HG03575 (cell line): ENCODE results near the gene INPPL1.

Experiments
- ATAC-seq: cut with Tn5 transposase; IDR thresholded peaks from one replicate; pipeline ENCODE4 v1.9.1; 2021; ENCODE audit not compliant: unreplicated experiment, insufficient number of reproducible peaks, low FRiP score; ENCODE audit errors: extremely low read depth

The INPPL1 gene

DNA sequence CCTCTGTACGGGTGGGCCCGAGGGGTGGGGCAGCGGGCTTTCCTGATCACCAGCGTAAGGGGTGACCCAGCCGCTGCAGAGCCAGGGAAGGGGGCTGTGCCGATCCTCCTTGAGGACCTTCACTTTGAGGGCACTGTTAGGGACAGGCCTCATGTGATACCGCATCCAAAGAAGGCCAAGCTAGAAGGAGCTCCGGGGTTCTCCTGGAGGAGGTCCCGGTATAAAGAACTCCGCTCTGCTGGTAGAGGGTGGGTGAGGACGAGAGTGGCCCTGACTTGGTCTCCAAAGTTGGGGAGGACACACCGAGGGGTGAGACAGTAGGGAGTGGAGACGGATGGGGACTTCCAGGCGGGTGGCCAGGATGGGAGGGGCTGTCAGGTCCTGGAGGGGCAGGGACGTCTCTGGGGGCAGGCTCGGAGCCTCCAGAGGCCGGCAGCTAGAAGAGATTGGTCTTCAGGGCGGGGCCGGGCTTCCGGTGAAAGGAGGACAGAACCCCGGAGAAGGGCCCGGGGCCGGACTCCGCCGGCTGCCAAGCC lies 14.8 kb downstream of the INPPL1 start:
- no peak for ATAC-seq

DNA sequence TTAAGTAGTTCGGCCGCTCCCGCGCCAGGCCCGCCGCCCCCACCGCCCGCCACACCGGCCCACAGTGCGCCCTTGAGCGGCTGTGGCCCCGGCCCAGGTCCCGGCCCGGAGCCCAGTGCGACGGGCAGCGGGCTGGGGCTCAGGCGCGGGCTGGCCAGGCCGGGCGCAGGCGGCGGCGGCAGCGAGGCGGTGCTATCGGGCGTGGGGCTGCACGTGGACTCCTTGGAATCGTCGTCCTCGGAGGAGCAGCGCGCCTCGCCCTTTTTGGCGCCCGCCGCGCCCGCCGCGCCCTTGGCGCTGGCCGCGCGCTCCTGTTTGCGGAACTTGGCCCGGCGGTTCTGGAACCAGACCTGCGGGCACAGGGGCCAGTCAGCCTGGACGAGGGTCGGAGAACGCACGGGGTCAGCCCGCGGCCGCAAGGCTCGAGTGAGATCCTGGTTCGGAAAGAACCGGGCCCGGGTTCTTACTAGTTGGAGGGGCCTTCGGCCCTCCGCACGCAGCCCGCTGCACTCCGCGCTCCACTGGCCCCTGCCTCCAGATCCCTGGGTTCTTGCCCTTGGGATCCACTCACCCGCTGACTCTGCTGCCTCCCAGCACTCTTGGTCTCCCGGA lies 15.4 kb downstream of the INPPL1 start:
- ATAC-seq: no peak

DNA sequence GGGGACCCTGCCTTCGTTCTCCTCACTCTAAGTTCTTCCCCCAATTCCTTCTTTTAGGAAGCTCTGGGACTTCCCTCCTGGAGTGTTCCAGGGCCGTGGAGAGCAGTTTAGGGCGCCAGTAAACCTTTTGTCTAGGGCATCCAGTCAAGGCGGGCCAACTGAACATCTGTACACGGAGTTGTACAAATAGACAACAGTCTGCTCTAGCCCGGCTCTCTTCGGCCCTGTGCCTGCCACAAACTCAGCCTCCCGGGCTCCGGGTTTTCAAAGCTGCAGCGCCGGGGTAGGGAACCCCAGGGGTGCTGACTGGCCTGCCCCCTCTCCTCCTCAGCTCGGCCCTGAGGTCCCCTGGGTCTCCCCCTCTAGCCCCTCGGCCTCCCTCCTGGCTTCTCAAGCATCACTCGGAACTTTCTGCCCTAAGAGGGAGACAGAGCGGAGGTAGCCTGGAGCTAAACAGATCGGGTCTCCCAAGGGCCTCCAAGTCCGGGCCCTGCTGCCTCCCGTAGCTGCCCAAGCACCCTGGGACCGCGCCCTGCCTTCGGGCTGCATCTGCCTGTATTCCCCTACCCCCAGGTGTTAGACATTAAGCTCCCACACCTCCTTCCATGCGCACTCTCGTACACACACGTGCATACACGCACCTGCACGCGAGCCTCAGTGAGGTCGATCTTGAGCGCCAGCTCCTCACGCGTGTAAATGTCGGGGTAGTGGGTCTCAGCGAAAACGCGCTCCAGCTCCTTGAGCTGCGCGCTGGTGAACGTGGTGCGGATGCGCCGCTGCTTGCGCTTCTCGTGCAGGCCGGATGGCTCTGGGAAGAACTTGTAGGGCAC lies 16.1 kb downstream of the INPPL1 start:
- ATAC-seq: no peak

DNA sequence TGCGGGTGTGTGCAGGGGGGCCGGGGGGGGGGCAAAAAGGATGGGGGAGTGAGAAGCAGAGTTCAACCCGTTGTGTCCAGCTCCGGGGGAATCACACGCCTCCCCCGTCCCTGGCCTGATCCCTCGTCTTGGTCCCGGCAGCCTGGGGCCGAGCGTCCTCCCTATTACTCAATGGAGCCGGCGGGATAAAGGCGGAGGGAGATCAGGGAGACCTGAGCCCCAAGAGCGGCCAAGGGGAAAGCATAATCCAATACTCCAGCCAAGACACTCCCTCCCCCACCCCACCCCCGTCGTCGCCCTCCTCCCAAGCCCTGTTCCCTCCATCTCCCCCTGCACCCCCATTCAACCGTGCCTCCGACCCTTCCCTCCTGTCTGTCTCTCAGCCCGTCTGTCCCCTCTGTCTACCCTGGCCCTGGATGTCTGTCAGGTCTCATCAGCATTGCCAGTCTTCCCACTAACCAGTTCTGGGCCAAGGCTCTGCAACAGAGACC lies 16.8 kb downstream of the INPPL1 start:
- ATAC-seq: no peak

DNA sequence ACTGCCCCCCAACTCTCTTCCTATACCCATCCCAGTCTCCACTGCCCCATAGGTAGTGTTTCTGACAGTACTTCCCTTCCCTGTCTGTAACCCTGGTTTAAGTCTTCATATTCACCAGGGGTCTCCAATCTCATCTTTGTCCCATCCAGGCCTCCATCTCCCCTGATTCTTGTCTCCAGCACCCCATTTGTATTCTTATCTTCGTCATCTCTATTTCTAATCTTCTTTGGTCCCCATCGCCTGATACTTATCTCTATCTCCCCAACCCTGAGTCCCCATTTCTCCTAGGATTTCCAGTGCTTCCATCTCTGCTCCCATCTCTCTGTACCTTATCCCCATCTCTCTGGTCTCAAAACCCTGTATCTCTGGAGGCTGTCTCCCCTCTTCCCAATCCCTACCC lies 17.6 kb downstream of the INPPL1 start:
- ATAC-seq: no peak

DNA sequence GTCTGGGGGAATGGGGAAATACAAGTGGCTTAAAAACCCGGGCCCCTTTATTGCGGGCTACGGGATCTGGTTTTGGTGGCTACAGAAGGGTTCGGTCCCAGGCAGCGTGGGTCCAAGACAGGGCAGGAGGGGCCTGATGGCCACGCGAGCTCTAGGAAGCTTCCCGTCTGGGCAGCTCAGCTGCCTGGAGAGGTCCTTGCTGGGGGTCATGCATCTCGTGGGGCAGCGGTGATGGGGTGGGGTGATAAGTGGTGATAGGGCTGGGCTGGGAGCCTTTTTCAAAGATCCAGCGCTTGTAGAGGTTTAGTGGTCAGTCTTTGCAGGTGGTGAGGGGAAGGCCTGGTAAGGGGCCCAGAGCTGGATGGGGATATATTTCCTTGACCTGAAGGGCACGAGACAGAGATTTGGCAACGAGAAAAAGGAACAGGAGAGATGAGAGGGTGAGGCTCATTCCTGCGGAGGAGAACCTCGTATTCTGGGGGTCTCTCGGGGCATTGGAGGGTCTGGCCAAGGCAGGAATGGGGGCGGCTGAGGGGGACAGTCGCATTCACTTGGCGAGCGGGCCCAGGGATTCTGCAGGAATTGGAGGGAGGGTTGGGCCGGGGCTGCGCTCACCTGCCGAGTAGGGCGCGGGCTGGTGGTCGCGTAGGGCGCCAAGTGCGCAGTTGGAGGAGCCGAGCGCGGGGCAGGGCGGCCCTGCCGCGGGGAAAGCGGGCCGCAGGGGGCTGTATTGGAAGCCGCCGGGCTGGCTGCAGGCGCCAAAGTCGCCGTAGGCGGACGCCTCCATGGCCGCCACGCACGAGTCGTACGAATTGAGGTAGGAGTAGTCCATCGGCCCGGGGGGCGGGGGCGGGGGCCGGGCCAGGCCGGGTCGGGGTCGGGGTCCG lies 18.8 kb downstream of the INPPL1 start:
- no peak for ATAC-seq

DNA sequence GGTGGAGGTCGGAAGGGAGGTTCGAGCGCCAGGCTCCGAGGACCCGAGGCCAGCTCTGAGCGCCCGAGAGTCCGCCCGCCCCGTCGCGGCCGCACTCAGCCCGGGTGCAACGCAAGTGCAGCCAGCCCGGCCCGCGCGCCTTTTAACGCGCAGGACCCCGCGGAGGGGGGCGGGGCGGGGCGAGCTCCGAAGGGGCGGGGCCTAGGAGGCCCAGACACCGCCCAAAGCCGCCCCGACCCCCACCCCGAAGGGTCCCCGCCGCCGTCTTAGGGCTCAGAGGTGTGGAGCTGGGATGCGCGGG lies 19.4 kb downstream of the INPPL1 start, which contains the start of gene PHOX2A:
Gene PHOX2A, minus strand, starts transcription at position 117 of the 301 bp plus-strand sequence. CDS start 172 bp downstream, outside the sequence.
- no peak for ATAC-seq

DNA sequence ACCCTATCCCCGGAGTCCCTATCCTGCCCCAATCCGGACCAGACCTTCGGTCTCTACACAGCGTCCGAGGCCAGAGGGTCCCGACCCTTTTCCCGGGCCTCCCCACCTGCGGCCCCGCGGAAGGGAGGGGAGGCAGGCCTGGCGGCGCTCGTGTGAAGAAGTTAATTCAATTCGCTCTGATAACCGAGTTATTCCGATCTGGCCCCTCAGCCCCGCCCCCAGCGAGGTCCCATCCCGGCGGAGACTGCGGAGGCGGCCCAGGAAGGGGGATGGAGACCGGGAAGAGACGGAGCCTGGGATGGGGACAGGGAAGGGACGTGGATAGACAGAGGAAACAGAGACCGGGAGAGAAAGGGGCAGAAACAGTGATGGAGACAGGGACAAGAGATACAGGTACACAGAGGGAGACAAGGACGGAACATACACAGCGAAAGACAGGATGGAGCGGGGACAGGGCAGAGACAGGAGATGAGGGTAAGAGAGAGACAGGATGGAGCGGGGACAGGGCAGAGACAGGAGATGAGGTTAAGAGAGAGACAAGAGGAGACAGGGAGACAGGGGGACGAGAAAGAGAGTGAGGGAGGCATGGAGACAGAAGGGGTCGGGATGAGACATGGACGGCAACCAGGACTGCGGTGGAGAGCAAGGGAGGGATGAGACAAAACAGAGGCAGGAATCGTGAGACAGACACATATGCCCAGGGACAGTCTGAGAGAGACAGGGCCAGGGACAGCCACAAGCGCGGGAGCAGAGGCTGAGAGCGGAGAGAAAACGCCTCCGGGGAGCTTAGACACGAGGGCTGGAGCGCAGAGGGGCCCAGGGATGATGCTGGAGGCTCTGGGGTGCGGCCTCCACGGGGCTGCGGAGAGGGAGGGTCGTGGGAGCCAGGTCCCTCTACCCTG lies 20.0 kb downstream of the INPPL1 start:
- ATAC-seq: no peak

DNA sequence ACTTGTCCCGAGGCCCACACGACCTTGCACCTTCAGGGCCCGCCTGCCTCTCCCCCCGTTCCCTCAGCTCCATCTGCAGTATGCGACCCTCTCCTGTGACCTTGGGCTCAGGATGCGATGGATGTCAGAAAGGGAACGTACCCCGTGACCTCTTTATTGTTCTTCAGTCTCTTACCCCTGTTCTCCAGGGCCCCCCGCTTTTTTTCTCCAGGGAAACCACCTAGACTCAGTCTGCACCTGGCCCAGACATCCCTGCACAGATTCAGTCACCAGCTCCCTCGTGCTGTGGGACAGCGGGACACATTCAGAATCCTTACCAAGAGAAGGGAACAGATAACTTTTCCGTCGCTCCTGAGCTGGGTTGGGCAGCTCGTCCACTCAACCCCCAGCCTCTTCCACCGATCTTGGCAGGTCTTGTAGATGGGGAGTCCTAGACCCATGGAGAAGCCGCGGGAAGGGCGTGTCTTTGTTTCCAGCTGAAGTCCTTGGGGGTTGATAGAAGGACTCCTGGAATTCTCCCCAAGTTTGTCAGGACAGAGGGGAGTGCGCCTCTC lies 20.8 kb downstream of the INPPL1 start:
- ATAC-seq: no peak

DNA sequence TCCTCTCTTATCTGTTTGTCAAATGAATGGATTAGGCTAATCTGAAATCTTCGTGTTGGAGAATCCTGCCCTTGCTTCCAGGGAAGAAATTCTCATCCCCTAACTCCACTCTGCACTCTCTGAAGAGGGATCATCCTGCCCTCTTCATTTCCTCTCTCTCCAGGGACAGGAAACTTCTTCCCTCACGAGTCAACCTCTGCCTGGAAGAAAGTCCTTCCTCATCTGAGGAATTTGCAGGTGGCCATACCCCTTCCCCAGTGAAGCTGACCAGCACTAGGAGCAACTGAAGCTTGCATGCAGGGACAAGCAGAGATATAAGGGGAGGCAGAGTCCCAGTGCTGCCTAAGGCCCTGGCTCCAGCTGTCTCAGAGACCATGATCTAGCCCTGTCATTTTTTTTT lies 23.0 kb downstream of the INPPL1 start:
- no peak for ATAC-seq

DNA sequence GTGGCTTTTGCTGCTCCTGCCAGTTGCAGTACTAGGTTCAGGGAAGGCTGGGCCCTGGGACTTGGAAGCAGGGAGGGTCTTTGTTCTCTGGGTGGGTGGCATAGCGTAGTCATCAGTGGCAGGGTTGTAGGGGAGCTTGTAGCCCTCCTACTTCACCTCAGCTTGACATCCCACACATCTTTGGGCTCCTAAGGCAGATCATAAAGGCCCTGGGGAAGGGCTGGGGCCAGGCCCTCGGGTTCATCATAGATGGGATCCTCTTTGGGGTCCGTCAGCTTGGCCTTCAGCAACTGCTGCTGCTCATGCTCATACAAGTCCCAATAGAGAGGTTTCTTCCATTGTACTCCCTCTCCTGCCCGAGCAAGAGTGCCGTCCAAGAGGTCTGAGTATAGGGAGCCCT lies 25.4 kb downstream of the INPPL1 start:
- no peak for ATAC-seq

DNA sequence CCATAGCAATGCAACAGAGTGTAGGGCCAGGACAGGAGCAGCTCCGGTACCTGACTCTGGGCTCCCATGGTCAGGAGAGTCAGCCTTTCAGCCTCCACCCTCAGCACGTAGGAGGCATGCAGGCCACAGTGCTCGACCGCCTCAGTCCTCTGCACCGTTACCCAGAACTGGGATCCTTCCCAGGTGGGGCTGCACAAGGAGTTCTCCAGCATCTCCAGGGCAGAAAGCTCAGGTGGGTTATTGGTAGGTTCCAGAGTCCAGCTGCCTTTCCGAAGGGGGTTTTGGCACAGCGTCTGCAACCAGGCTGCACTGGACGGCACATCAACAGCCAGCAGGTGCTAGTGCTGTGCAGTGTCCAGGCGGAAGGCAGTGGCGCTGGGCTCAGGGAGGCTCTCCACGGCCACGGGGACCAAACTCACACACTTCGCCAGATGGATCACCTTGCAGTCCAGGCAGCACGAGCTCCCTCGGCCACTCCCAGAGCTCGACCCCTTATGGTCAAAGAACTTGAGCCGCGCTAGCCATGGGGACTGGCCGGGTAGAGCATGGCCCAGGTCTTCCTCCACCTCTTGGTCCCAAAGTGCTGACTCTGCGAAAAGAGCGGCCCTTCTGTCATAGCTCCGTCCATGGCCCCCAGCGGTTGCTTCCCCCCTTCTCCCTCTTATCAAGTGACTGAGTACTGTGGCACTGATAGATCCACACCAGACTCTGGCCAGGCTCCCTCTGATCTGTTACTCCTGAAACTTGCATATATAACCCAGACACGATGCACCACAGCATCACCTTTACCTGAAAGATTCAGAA lies 26.3 kb downstream of the INPPL1 start:
- no peak for ATAC-seq

DNA sequence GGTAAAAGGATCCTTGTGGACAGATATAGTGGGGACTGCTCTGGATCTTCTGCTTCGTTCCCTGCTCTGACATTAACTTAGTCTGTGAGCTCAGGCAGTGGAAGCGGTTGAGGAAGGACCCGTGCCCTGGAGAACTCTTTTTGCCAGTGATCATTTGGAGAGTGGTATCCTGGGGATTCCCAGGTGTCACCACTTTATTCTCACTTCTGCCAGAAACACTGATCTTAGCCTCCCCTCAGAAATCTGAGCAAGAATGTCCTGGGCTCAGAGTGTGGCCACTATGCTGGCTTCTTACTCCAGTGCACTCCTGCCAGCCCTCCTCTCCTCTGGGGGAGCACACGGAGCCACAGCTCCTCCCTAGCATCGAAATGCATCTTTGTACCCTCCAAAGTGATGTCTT lies 27.0 kb downstream of the INPPL1 start:
- no peak for ATAC-seq

DNA sequence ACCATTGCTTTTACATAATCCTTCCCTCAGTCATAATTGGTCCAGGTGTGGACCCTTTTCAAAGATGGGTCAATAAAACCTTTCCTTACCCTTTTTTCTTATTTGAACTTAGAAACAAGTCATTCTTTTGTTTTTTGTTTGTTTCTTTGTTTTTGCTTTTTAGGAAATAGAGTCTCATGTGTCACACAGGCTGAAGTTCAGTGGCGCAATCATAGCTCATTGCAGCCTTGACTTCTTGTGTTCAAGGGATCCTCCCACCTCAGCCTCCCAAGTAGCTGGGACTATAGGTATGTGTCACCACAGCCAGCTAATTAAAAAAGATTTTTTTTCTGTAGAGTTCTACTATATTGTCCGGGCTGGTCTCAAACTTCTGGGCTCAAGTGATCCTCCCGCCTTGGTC lies 28.8 kb downstream of the INPPL1 start:
- ATAC-seq: no peak

DNA sequence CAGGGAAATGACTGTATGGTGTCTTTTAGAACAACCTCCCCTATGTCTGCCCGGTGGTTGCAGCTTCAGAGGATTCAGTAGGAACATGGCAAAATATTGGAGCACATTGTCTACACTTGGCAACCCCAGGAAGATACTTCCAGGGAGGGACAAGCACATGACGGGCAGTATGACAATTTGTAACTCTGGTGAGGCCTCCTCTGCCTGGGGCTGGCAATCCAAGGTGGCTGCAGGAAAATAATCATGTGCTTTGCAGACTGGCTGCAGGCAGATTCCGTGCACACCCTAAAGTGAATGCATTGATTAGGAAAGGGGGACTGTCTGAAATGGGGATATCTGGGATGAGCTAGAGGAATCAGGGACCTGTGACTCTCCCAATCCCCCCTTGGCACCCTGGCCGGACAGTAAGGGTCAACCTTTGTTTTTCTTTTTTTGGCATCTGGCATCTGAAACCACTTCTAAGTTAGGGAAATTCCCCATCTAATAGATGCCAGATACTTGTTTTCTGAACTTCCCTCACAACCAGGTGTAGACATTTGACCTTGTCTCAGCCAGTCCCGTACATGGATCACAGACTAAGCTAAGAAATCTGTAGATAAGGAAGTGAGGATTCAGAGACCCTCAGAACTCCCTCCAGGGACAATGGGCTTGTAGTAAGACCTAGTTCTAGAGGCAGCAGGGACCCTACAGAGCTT lies 29.9 kb downstream of the INPPL1 start:
- no peak for ATAC-seq

DNA sequence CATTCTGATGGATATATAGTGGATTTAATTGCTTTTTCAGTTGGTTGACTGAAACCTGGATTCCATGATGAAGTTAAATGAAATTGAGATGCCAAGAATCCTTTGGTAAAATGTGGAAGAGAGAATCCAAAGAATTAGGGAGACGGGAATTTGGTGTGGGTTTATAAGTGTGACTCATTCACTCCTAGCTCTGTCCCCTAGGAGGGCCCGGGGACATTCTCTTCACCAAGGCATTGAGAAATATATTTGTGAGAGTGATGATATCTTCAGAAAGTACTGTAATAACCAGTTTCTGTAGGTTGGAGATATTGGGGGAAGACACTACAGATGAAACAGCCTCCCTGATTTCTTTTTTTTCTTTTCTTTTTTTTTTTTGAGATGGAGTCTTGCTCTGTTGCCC lies 33.0 kb downstream of the INPPL1 start:
- ATAC-seq: no peak

DNA sequence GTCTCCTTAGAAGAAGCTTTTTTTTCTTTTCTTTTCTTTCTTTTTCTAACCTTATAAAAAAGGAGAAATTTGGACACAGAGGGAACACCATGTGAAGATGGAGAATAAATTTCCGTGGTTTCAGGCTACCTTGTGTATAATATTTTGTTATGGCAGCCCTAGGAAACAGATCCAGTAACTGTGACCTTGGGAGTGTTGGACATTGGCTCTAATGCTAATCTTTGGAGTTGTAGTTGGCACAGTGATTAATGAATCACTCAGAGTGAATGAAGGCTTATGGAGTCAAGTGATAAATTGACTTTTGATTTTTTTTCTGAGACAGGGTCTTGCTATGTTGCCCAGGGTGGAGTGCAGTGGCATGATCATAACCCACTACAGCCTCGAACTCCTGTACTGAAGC lies 34.9 kb downstream of the INPPL1 start:
- no peak for ATAC-seq
